GM12864 (cell line): ENCODE data around the gene ASB13.

Experiments
- DNase-seq: peaks from one replicate; pipeline ENCODE4 v3.0.0-alpha.2; 2011; ENCODE audit warnings: low read depth
- H3K4me3 ChIP-seq: 2 replicates; pipeline ENCODE4 v1.5.1; 2011; ENCODE audit warnings: mild to moderate bottlenecking, low read depth, low read length, control low read depth
- TF ChIP-seq, protein P1 (sequence below): IDR thresholded peaks from 2 replicates; pipeline ENCODE4 v1.5.1; 2011; ENCODE audit warnings: low read depth, mild to moderate bottlenecking, moderate library complexity, low read length, control low read depth, inconsistent platforms; ENCODE audit errors: missing control alignments

Gene ASB13

DNA sequence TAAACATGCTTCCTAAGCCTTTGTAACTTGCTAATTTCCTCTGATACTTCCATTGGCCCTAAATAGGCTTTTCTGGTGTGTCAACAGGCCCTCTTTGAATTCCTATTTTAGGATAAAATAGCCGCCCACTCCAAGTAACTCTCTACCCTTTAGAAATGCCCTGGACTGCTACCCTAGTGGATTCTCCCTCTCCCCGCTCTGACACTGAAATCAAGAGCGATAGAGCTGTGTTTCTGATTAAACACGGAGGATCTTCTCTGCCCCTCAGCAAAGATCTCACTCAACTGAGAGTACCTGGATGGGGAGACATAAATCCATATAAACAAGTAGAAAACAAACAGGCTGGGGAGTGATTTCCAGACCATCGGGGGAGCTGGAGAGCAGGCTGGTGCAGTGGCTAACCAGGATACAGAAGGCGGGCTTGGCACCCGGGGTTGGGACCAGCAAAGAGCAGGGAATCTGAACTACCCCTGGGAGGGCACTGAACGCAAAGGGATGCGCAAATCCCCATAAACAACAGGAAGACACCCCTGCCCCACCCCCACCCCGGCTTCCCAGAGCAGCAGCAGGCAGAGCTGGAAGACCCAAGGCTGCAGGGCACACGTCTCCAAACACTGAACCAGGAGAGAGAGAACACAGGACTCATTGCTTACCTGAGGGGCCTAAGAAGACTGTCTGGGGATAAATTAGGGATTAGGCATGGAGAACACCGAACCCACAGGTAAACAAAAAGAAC is 2.5 kb downstream of the ASB13 start:
- H3K4me3 ChIP-seq, result no peak overlapping the region
- DNase-seq, result no peak
- TF ChIP-seq, protein P1, sequence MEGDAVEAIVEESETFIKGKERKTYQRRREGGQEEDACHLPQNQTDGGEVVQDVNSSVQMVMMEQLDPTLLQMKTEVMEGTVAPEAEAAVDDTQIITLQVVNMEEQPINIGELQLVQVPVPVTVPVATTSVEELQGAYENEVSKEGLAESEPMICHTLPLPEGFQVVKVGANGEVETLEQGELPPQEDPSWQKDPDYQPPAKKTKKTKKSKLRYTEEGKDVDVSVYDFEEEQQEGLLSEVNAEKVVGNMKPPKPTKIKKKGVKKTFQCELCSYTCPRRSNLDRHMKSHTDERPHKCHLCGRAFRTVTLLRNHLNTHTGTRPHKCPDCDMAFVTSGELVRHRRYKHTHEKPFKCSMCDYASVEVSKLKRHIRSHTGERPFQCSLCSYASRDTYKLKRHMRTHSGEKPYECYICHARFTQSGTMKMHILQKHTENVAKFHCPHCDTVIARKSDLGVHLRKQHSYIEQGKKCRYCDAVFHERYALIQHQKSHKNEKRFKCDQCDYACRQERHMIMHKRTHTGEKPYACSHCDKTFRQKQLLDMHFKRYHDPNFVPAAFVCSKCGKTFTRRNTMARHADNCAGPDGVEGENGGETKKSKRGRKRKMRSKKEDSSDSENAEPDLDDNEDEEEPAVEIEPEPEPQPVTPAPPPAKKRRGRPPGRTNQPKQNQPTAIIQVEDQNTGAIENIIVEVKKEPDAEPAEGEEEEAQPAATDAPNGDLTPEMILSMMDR, result no peak

DNA sequence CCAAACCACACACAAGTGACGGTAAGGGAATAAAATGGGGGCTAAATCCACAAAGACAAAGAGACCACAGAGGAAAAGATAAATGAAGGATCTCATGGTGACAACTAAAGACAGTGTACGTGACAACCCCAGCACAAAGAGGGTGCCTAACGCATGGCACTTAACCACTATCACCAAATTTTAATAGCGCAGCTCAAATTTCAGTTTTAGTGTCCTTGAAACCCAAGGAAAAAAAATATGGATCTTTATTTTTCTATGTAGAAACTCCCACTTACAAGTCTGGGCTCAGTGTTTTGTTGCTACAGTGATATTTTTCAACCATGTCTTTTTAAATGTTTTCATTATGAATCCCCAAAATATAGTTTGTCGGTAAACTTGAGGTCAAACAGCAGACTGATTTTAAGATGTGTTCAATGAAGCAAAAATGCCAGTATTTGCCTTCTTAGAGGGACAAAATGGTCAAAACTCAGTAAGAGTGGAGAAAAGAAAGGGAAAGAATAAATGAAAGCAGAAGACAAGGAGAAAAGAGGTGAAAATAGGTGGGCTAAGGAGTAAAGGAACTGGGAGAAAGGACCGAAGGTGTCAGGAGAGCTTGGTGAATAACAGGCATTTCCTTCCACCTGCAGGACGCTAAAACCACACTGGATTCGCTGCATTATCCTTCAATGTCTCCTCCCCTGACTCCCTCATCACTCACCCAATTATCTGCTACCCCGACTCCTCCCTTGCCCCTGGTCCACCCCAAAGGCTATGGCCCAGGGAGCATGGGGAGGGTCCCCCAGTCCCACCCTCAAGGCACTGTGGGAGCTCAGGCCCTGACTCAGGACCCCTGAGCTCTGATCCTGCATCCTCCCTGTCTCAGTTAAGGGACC is 3.5 kb downstream of the ASB13 start:
- no peak overlapping the region for H3K4me3 ChIP-seq
- TF ChIP-seq, protein P1, result no peak
- no peak for DNase-seq

DNA sequence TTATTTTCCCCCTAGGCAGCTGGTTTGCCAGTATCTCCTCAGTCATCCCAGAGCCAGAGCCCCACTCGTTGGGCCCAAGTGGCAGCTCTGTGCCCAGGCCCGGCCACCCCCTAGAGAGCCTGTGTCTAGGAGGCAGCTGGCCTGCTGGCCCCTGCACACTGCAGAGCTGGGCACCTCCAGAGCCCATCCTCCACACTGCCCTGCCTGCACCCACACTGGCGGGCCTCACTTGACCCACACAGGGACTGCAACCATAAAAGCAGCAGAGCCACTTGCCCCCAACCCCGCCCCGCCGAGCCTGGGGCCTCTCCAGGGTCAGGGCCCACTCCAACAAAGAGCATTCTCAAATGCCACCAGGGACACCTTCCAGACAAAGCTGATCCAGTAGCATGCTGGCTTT is 5.4 kb downstream of the ASB13 start:
- TF ChIP-seq, protein P1, result no peak
- DNase-seq, result no peak
- no peak overlapping the region for H3K4me3 ChIP-seq

DNA sequence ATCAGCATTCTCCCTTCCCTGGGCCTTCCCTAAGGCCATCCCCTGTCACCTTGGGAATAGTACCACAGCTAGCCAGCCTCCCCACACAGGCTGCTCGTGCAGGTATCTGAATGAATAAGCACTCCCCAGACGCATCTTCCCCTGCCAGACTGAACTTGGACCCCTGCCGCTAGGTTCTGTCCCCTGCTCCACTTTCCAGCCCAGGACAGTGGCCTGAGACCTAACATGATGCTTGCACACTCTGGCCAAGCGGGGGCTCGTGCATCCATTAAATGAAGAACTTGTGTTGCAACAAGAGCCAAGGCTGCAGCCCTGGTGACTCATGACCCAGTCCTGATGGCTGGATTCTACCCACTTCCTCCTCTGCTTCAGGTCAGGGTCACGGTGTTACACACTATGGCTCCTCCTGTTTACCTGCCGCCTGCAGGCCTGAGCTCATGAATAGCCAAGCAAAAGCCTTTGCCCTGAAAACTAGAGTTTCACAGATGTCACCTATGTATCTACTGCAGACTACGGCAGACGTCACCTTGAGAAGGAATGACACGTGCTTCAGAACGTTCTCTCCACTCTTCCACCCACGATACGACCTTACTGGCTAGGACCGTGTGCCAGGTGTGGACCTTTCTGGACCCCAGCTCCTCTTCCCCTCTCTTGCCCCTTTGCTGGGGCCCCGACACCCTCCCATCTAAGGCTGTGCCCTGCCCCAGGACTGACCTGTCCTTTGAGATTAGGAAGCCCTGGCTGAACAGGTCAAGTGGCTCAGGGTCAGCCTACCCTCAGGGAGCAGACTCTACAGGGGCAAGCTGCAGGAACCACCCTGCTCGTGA is 6.5 kb downstream of the ASB13 start:
- H3K4me3 ChIP-seq, result no peak overlapping the region
- TF ChIP-seq, protein P1, result no peak
- peak; percentile 24 for DNase-seq

DNA sequence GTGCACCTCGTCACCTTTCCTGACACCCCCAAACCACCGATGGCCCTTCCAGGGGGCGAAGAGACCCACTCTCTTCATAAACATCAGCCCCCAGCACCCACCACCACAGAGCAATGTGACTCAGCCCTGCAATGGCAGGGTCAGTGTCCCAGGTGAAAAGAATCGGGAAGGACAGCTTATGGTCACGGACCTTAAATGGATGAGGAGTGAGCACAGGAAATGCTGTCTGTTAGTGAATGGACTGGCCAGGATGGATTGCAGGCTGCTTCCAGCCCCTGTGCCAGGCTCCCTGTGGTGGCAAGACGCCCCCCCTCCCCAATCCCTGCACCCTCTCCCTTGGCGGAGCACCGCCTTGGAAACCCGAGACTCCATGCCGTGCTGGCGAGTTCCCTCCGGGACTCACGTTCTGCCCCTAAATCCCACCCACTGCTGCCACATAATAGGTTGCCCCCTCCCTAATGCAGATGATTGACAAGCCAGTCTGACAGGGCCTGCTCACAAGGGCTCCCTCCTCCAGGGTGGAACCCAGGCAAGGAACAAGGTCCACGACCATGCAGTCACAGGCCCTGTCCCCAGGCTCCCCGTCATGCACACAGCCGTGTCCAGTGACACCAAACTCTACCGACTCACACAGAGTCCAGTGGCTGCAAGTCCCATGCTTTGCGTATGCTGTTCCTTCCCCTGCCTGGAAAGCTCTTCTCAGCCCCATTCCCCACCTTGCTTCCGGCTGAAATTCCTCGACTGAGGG is 7.3 kb downstream of the ASB13 start:
- no peak overlapping the region for H3K4me3 ChIP-seq
- TF ChIP-seq, protein P1, result no peak
- no peak for DNase-seq
